GM19452 (cell line): ENCODE results near the gene SNAI3.

Experiments
- ATAC-seq: cut with Tn5 transposase; IDR thresholded peaks from one replicate; pipeline ENCODE4 v1.9.1; 2021; ENCODE audit not compliant: unreplicated experiment

The SNAI3 gene

GRCh38 chr16:88686439-88687253 is at the start of gene SNAI3:
SNAI3 (minus strand) TSS chr16:88686507; CDS start chr16:88686406, 101 bp downstream.
- peak; percentile 70 for ATAC-seq

GRCh38 chr16:88736088-88736487 is 49.8 kb upstream of the SNAI3 start:
- no peak for ATAC-seq

- ATAC-seq: no peak
These were observed 49.3 kb upstream of the SNAI3 start for GRCh38 chr16:88735616-88736015.

GRCh38 chr16:88735121-88735520 is 48.8 kb upstream of the SNAI3 start:
- ATAC-seq: no peak

GRCh38 chr16:88734361-88734728 is 48.0 kb upstream of the SNAI3 start:
- ATAC-seq: no peak

GRCh38 chr16:88733630-88734360 is 47.5 kb upstream of the SNAI3 start:
- ATAC-seq: no peak

- no peak for ATAC-seq
These were observed 46.6 kb upstream of the SNAI3 start for GRCh38 chr16:88732961-88733294.

GRCh38 chr16:88732172-88732960 is 46.1 kb upstream of the SNAI3 start:
- no peak for ATAC-seq

GRCh38 chr16:88731699-88732098 is 45.4 kb upstream of the SNAI3 start:
- ATAC-seq: no peak

- ATAC-seq: no peak
These were observed 44.6 kb upstream of the SNAI3 start for GRCh38 chr16:88730632-88731607.

- ATAC-seq: no peak
These were observed 41.6 kb upstream of the SNAI3 start for GRCh38 chr16:88727871-88728270.

- ATAC-seq: no peak
These were observed 40.7 kb upstream of the SNAI3 start for GRCh38 chr16:88726981-88727380.

GRCh38 chr16:88726408-88726749 is 40.1 kb upstream of the SNAI3 start:
- no peak for ATAC-seq

- no peak for ATAC-seq
These were observed 39.5 kb upstream of the SNAI3 start for GRCh38 chr16:88725609-88726407.

GRCh38 chr16:88724855-88725555 is 38.7 kb upstream of the SNAI3 start:
- no peak for ATAC-seq

GRCh38 chr16:88723911-88724310 is 37.6 kb upstream of the SNAI3 start:
- no peak for ATAC-seq

GRCh38 chr16:88723507-88723887 is 37.2 kb upstream of the SNAI3 start:
- ATAC-seq: no peak

GRCh38 chr16:88722784-88723506 is 36.6 kb upstream of the SNAI3 start:
- no peak for ATAC-seq
